HG02763 (cell line): ENCODE results near the gene MARK1.
A peak's percentile ranks its signal among the peaks of the same experiment; 100 is the strongest.

Source experiments
- ATAC-seq: cut with Tn5 transposase; IDR thresholded peaks from one replicate; pipeline ENCODE4 v1.9.1; 2021; ENCODE audit warnings: mild to moderate bottlenecking, moderate library complexity; ENCODE audit not compliant: unreplicated experiment

The MARK1 gene

GRCh38 chr1:220528679-220529501, 954 bp downstream of the MARK1 start:
- ATAC-seq: peak; percentile 7

- ATAC-seq: no peak
Measured at GRCh38 chr1:220529521-220530020, 1.6 kb downstream of the MARK1 start.

GRCh38 chr1:220533504-220534109, 5.7 kb downstream of the MARK1 start:
- no peak for ATAC-seq

- ATAC-seq: no peak
Measured at GRCh38 chr1:220544901-220545303, 17.0 kb downstream of the MARK1 start.

GRCh38 chr1:220550811-220551399, 23.0 kb downstream of the MARK1 start:
- ATAC-seq: no peak

- no peak for ATAC-seq
Measured at GRCh38 chr1:220551718-220552117, 23.8 kb downstream of the MARK1 start.

- no peak for ATAC-seq
Measured at GRCh38 chr1:220552672-220553260, 24.8 kb downstream of the MARK1 start.

- ATAC-seq: no peak
Measured at GRCh38 chr1:220556641-220557040, 28.7 kb downstream of the MARK1 start.

- ATAC-seq: no peak
Measured at GRCh38 chr1:220563564-220563963, 35.6 kb downstream of the MARK1 start.

- ATAC-seq: no peak
Measured at GRCh38 chr1:220564216-220564615, 36.3 kb downstream of the MARK1 start.

GRCh38 chr1:220565670-220566069, 37.7 kb downstream of the MARK1 start:
- ATAC-seq: no peak

- ATAC-seq: no peak
Measured at GRCh38 chr1:220566869-220567268, 38.9 kb downstream of the MARK1 start.

- no peak for ATAC-seq
Measured at GRCh38 chr1:220572416-220572815, 44.5 kb downstream of the MARK1 start.

GRCh38 chr1:220573836-220574235, 45.9 kb downstream of the MARK1 start:
- ATAC-seq: no peak

- no peak for ATAC-seq
Measured at GRCh38 chr1:220575718-220576497, 48.0 kb downstream of the MARK1 start.

GRCh38 chr1:220577926-220578325, 50.0 kb downstream of the MARK1 start:
- no peak for ATAC-seq

GRCh38 chr1:220579317-220579716, 51.4 kb downstream of the MARK1 start:
- ATAC-seq: no peak

- no peak for ATAC-seq
Measured at GRCh38 chr1:220592714-220593113, 64.8 kb downstream of the MARK1 start.

GRCh38 chr1:220594356-220594755, 66.4 kb downstream of the MARK1 start:
- no peak for ATAC-seq

GRCh38 chr1:220595179-220595578, 67.2 kb downstream of the MARK1 start:
- no peak for ATAC-seq

GRCh38 chr1:220604926-220605325, 77.0 kb downstream of the MARK1 start:
- ATAC-seq: no peak
